Rectal smooth muscle tissue (tissue), 1 donor: ENCODE measurements around the gene PRDM8.

Source experiments
- H3K27ac ChIP-seq: one replicate; pipeline ENCODE4 v1.7.0; 2013; ENCODE audit warnings: low read depth, low read length, inconsistent platforms
- H3K27me3 ChIP-seq: one replicate; pipeline ENCODE4 v1.7.0; 2013; ENCODE audit warnings: low read length; ENCODE audit not compliant: control insufficient read depth, insufficient read depth
- H3K36me3 ChIP-seq: one replicate; pipeline ENCODE4 v1.7.0; 2013; ENCODE audit warnings: low read length; ENCODE audit not compliant: control insufficient read depth, insufficient read depth
- H3K4me1 ChIP-seq: one replicate; pipeline ENCODE4 v1.7.0; 2013; ENCODE audit warnings: low read length; ENCODE audit not compliant: control insufficient read depth, insufficient read depth
- H3K4me3 ChIP-seq: one replicate; pipeline ENCODE4 v1.7.0; 2013; ENCODE audit warnings: low read length
- H3K9ac ChIP-seq: one replicate; pipeline ENCODE4 v1.7.0; 2013; ENCODE audit warnings: low read length

The PRDM8 gene

GRCh38 chr4:80252427-80252826 lies 55.1 kb downstream of the PRDM8 start:
- Histone ChIP-seq H3K36me3 (no peaks in the 10 kb centered on the region), H3K27ac (no peak overlapping the region), H3K4me1 (no peaks in the 10 kb centered on the region), H3K27me3 (no peaks in the 10 kb centered on the region), H3K9ac (no peak overlapping the region), H3K4me3 (no peak overlapping the region)

DNA sequence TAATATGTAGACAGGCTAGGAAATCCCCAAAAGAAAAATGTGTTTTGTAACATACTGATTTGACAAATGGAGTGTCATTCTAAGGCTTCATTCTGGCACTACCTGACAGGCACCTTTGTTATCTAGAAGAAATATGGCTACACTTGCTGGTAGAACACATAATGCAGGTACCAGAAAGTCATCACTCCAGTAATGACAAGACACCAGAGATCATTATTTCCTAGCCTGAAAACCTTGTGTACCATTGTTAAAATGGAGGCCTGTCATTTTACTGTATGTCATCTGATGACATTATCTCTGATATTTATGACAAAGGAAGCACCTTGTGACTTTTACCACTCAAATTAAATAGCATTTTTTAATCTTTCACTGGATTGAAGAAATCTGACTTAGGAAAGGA lies 55.6 kb downstream of the PRDM8 start:
- Histone ChIP-seq H3K9ac (no peak overlapping the region), H3K36me3 (no peaks in the 10 kb centered on the region), H3K4me1 (no peaks in the 10 kb centered on the region), H3K27me3 (no peaks in the 10 kb centered on the region), H3K4me3 (no peak overlapping the region), H3K27ac (no peak overlapping the region)

GRCh38 chr4:80253510-80253909 lies 56.2 kb downstream of the PRDM8 start:
- Histone ChIP-seq H3K9ac (no peak overlapping the region), H3K27me3 (no peaks in the 10 kb centered on the region), H3K4me1 (no peaks in the 10 kb centered on the region), H3K4me3 (no peak overlapping the region), H3K27ac (no peak overlapping the region), H3K36me3 (no peaks in the 10 kb centered on the region)
